Thyroid gland (tissue), 4 donors: Measurements from ENCODE around the gene HIC1. TPM values are rescaled to one million over a fixed set of nuclear protein-coding genes. Genes with fewer than 3 reads are reported as not detected.

ENCODE experiments used
- DNase-seq, 2 donors: peaks; one replicate each; pipeline ENCODE4 v3.0.0-alpha.2; 2019
- H3K27ac ChIP-seq, 3 donors: fragments of 200-600 bp; sonication (generic); 1 replicate in 2 of 3; 2 replicates in 1 of 3; pipeline ENCODE4 v1.5.1; 2016 to 2019; ENCODE audit warnings: mild to moderate bottlenecking in 1 of 3, moderate library complexity in 1 of 3
- H3K27me3 ChIP-seq: fragments of 200-600 bp; sonication (generic); one replicate; pipeline ENCODE4 v1.5.1; 2019
- H3K36me3 ChIP-seq, 2 donors: fragments of 200-600 bp; sonication (generic); one replicate each; pipeline ENCODE4 v1.5.1; 2016 to 2019
- H3K4me1 ChIP-seq, 2 donors: fragments of 200-600 bp; sonication (generic); one replicate each; pipeline ENCODE4 v1.5.1; 2017 to 2019
- H3K4me3 ChIP-seq, 3 donors: fragments of 200-600 bp; sonication (generic); replicated peaks in 1 of 3; 1 replicate in 2 of 3; 2 replicates in 1 of 3; pipeline ENCODE4 v1.5.1; 2016; ENCODE audit warnings: mild to moderate bottlenecking in 1 of 3
- H3K9me3 ChIP-seq: fragments of 200-600 bp; sonication (generic); one replicate; pipeline ENCODE4 v1.5.1; 2017
- CTCF ChIP-seq, 6 experiments: fragments of 200-600 bp in 3 of 6; fragments of 450-650 bp in 3 of 6; sonication (generic) in 3 of 6; IDR thresholded peaks; one replicate each; pipeline ENCODE4 v1.5.1; 2016 to 2019; ENCODE audit warnings: antibody characterized with exemption in 6 of 6, mild to moderate bottlenecking in 2 of 6, inconsistent platforms in 1 of 6, moderate library complexity in 1 of 6
- POLR2A ChIP-seq, 2 donors: fragments of 450-650 bp; IDR thresholded peaks; one replicate each; pipeline ENCODE4 v1.6.1; 2017; ENCODE audit warnings: antibody characterized with exemption in 2 of 2, mild to moderate bottlenecking in 2 of 2, moderate library complexity in 1 of 2
- WGBS, 2 donors: methylation state at CpG; one replicate each; pipeline ENCODE4 v1.1.5; 2017; 5-methylcytosine and 5-hydroxymethylcytosine counted together
- intact Hi-C: fragments of 100-400 bp; cut with DNase I; formaldehyde crosslinking; loops from one replicate; pipeline ENCODE4 v1.15.1; 2023
- total RNA-seq, 4 donors: library from RNA; depleted of rRNA; stranded (reverse); fragments of >200 nt; gene quantifications; one replicate each; pipeline ENCODE4 v1.2.3, GENCODE V29; 2016

The HIC1 gene
- total RNA-seq, 4 donors from 2014 or later: 13.3 to 23.2 (median 18.3) TPM

GRCh38 chr17:2025622-2026309 lies 29.1 kb upstream of the HIC1 start:
- H3K4me3 ChIP-seq: peak overlapping the region in 1 of 3 donors; percentile 34
- no peaks in the 10 kb centered on the region for H3K36me3 ChIP-seq
- H3K27me3 ChIP-seq: peaks cover 8% of the 10 kb centered on the region
- no peak overlapping the region for H3K27ac ChIP-seq
- peaks cover 11 to 34% of the 10 kb centered on the region in 2 donors for H3K4me1 ChIP-seq
- H3K9me3 ChIP-seq: no peaks in the 10 kb centered on the region
- peak; percentile 68 to 73 for DNase-seq
- WGBS, 2 donors: 2 to 3% methylated on average over 29 to 31 of the region's 55 CpGs
- intact Hi-C loops: loop anchor here (2.0 kb wide), 1 partner anchor 115 kb away; no protein-coding TSS in a partner anchor
- peak in 5 of 6 experiments; percentile 30 to 77 (median 67) for TF ChIP-seq CTCF (IDR thresholded peaks at IDR 0.05)
- no peak for TF ChIP-seq POLR2A (IDR thresholded peaks at IDR 0.05)

DNA sequence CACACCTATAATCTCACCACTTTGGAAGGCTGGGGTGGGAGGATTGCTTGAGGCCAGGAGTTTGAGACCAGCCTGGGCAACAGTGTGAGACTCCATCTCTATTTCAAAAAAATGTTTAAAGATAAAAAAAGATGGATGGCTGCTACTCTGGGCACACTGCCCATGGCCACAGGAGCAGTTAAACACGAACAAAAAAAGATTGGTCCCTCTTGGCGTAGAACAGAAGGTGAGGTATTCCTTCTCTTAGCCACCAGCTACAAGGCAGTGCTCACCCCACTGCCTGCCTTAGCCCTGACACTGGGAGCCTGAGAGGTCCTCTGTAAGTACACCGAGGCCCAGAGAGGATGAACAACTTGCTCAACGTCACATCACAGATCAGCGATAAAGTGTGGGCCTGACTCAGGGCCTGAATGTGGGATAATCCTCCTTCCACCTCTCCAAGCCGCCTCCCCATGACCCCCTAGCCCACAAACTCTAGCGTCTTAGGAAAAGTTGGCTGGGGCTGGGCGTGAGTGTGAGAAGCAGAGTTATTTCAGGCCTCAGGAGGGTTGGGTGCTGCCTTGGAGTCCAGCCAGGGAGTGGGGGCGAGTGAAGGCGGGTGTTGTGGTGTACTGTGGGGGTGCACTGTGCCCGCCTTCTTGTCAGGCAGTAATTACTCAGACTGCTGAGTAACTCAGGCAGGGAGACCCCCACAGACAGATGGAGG lies 27.2 kb upstream of the HIC1 start:
- no peaks in the 10 kb centered on the region for H3K9me3 ChIP-seq
- no peak for DNase-seq
- WGBS, 2 donors: 70 to 78% methylated on average over 8 to 11 of the region's 11 CpGs
- TF ChIP-seq POLR2A (IDR thresholded peaks at IDR 0.05) (no peak), CTCF (IDR thresholded peaks at IDR 0.05) (no peak)
- peaks cover 8% of the 10 kb centered on the region for H3K27me3 ChIP-seq
- H3K36me3 ChIP-seq: no peaks in the 10 kb centered on the region
- H3K27ac ChIP-seq: no peak overlapping the region
- H3K4me3 ChIP-seq: no peak overlapping the region
- H3K4me1 ChIP-seq: peaks cover 15 to 41% of the 10 kb centered on the region in 2 donors
- intact Hi-C loops: no loop called here

GRCh38 chr17:2028234-2028614 lies 26.7 kb upstream of the HIC1 start:
- peaks cover 15 to 41% of the 10 kb centered on the region in 2 donors for H3K4me1 ChIP-seq
- WGBS, 2 donors: 88 to 89% methylated on average over 3 to 5 of the region's 5 CpGs
- peaks cover 8% of the 10 kb centered on the region for H3K27me3 ChIP-seq
- intact Hi-C loops: no loop called here
- H3K4me3 ChIP-seq: no peak overlapping the region
- no peak overlapping the region for H3K27ac ChIP-seq
- no peaks in the 10 kb centered on the region for H3K36me3 ChIP-seq
- TF ChIP-seq POLR2A (IDR thresholded peaks at IDR 0.05): no peak
- TF ChIP-seq CTCF (IDR thresholded peaks at IDR 0.05): no peak
- no peak for DNase-seq
- H3K9me3 ChIP-seq: no peaks in the 10 kb centered on the region

- H3K36me3 ChIP-seq: peaks cover 0 to 2% of the 10 kb centered on the region in 2 donors
- no peaks in the 10 kb centered on the region for H3K9me3 ChIP-seq
- intact Hi-C loops: no loop called here
- H3K4me3 ChIP-seq: no peak overlapping the region
- peaks cover 15 to 39% of the 10 kb centered on the region in 2 donors for H3K4me1 ChIP-seq
- H3K27ac ChIP-seq: no peak overlapping the region
- DNase-seq: no peak
- no peak for TF ChIP-seq POLR2A (IDR thresholded peaks at IDR 0.05)
- H3K27me3 ChIP-seq: peaks cover 8% of the 10 kb centered on the region
- WGBS, 2 donors: 40 to 52% methylated on average over 5 to 6 of the region's 6 CpGs
Measured at GRCh38 chr17:2028737-2029136, 26.2 kb upstream of the HIC1 start.

DNA sequence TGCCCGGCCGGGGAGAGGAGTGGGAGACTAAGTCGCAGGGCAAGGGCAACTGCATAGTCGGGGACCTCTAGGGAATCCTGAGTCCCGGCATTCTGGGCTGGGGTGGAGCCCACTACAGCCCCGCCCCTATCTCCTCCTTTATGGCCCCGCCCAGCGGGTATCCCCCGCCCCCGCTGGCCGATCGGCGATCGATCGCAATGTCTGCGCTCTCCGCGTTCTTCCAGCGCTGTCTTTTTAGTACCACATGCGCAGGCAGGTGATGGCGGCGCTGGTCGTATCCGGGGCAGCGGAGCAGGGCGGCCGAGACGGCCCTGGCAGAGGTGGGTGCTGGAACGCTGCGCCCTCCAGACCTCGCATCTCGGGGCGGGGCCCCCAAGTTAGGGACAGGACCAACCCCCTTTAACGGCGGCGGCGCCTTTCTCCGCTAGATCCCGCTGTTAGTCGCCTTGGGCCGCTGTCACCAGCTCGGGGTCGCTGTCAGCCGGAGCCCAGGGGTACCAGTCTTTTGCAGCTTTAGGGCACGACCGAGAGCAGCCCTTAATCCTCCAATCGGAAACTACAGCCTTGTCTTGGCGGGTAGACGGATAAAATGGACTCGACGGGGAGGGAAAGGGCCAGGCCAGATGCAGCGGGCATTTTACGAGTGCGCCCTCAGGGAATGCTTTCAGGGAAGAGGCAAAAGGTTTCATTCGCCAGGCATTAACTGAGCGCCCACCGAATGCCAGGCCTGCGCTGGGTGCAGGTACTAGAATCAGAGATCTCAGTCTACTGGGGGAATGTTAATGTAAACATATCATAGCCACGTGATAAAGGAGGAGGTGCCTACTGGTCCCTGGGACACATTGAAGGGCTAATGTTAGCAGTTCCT lies 24.8 kb upstream of the HIC1 start, which contains the start of gene DPH1:
TSS of gene DPH1 (plus strand) at position 243 of the 868 bp plus-strand sequence. CDS start at position 260, 17 bp downstream.
- H3K36me3 ChIP-seq: peaks cover 0 to 6% of the 10 kb centered on the region in 2 donors
- 1 to 3% methylated on average over 24 to 38 of the region's 59 CpGs for WGBS, 2 donors
- DNase-seq: peak; percentile 78 to 84
- H3K4me1 ChIP-seq: peaks cover 13 to 25% of the 10 kb centered on the region in 2 donors
- TF ChIP-seq POLR2A (IDR thresholded peaks at IDR 0.05) (peak in 1 of 2 donors; percentile 51), CTCF (IDR thresholded peaks at IDR 0.05) (peak in 1 of 6 experiments; percentile 17)
- peak within 1 kb of the TSS in 2 of 3 donors; percentile 31 to 53 for H3K27ac ChIP-seq
- peak within 1 kb of the TSS; percentile 96 to 99 (median 98) for H3K4me3 ChIP-seq
- intact Hi-C loops: no loop called here
- no peaks in the 10 kb centered on the region for H3K27me3 ChIP-seq
- H3K9me3 ChIP-seq: no peaks in the 10 kb centered on the region
